AG10803 (cell line): ENCODE measurements around the gene CLIP4.

ENCODE experiments used
- DNase-seq: peaks from one replicate; pipeline ENCODE4 v3.0.0; 2010; ENCODE audit warnings: low read depth
- H3K4me3 ChIP-seq: 2 replicates; pipeline ENCODE4 v1.5.1; 2011; ENCODE audit warnings: mild to moderate bottlenecking, low read length, control low read depth
- TF ChIP-seq, protein P1 (sequence below): conservative IDR thresholded peaks from 2 replicates; pipeline ENCODE4 v1.5.1; 2011; ENCODE audit warnings: mild to moderate bottlenecking, low read length, control low read depth, inconsistent platforms

The CLIP4 gene

DNA sequence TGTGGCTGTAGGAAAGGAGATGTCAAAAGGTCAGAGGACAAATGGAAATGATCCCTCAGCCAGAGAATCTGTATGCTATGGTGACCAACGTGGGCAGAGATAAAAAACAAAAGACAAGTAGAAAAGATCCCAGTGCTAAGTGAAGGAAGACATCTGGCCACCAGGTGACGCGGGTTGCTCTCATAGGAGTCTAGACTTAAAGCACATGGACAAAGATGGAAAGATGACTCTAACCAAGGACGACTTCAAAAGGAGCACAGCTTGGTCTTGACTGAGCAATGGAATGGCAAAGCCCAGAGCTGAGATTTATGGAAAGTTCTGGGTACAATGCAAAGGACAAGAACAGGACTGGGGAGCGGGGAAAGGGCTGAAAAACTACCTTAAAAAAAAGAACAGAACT is 96.8 kb downstream of the CLIP4 start:
- DNase-seq, result peak; percentile 51
- TF ChIP-seq, protein P1, sequence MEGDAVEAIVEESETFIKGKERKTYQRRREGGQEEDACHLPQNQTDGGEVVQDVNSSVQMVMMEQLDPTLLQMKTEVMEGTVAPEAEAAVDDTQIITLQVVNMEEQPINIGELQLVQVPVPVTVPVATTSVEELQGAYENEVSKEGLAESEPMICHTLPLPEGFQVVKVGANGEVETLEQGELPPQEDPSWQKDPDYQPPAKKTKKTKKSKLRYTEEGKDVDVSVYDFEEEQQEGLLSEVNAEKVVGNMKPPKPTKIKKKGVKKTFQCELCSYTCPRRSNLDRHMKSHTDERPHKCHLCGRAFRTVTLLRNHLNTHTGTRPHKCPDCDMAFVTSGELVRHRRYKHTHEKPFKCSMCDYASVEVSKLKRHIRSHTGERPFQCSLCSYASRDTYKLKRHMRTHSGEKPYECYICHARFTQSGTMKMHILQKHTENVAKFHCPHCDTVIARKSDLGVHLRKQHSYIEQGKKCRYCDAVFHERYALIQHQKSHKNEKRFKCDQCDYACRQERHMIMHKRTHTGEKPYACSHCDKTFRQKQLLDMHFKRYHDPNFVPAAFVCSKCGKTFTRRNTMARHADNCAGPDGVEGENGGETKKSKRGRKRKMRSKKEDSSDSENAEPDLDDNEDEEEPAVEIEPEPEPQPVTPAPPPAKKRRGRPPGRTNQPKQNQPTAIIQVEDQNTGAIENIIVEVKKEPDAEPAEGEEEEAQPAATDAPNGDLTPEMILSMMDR, result peak; percentile 41
- no peak overlapping the region for H3K4me3 ChIP-seq

DNA sequence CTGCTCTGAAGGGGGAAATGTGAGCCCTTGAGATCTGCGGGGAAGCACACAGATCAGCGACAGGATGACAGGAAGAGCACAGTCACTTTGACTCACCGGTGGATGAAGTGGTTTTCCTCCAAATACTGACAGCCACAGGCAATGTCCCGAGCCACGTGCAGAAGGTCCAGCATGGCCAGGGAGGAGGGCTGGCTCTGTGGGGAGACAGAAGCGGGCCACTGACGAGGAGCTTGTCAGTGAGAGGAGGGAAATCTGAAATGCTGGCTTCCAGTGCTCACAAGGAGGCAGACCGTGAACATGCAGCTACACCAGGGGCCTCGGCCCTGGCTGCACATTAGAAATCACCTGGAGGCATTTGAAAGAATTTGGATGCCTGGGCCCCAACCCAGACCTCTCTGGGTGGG is 98.7 kb downstream of the CLIP4 start:
- no peak overlapping the region for H3K4me3 ChIP-seq
- TF ChIP-seq, protein P1, result no peak
- no peak for DNase-seq

DNA sequence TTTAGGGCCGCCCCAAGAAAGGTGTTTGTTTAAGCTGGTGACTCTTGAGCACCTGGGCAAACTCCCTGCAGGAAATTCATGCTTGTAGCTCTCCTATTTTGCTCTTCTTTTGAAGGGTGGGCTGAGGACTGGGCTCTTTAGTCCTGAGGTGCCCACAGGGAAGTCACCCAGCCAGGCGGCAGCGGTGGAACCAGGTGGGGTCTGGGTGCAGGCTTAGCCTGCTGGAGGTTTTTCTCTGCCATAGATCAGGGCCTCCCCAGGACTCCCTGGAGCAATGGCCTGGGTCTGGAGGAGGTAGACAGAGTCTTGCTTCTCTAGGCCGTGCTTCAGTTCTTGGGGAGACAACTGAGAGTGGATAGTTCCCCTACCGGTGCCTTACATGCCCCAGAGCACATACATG is 99.9 kb downstream of the CLIP4 start:
- no peak for DNase-seq
- H3K4me3 ChIP-seq, result no peak overlapping the region
- TF ChIP-seq, protein P1, result no peak

DNA sequence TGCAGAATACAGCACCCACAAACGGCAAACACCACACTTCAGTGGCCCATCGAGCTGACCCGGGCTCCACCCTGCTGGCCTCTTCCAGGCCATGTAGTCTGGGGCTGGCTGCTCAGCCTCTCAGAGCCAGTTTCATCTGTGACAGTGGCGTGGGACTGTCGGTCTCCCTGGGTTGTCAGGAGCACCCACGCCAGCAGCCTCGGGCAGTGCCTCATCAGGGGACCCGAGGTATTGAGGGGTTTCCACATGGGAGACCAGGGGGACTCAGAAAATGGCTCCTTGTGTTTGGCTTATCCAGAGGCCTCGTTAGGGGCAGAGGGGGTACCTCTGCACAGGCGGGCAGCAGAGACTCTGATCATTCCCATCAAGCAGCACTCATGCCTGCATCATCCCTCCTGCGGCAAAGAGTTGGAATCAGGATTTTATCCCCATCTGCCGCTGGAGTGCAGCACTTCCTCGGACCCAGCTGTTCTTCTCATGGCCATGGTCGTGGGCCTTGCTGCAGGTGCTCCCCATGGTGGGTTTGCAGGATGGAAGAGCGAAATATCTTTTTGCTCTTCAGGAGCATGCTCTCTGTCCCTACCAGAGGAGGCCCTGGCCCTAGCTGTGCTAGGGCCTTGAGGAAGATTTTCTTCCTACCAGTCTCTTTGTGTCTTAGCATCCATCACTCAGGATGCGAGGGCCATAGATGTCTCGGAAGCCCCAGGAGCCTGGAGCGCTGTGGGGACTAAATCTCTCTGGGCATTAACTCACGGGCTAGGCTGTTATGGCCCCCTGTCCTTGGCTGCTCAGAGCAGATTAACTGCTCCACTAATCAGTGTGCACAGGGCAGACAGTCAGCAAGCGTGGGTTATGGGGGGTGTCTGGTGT is 100.8 kb downstream of the CLIP4 start:
- no peak overlapping the region for H3K4me3 ChIP-seq
- no peak for DNase-seq
- TF ChIP-seq, protein P1, result no peak

DNA sequence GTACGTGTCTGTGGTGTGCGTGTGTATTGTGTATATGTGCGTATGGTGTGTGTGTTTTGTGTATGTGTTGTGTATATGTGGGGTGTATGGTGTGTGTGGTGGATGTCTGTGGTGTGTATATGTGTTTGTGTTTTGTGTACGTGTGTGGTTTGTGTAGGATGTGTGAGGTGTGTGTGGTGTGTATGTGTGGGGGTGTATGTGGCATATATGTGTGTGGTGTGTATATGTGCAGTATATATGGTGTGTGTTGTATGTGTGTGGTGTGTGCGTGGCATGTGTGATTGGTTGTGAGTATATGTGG is 101.3 kb downstream of the CLIP4 start:
- TF ChIP-seq, protein P1, result no peak
- H3K4me3 ChIP-seq, result no peak overlapping the region
- DNase-seq, result no peak

DNA sequence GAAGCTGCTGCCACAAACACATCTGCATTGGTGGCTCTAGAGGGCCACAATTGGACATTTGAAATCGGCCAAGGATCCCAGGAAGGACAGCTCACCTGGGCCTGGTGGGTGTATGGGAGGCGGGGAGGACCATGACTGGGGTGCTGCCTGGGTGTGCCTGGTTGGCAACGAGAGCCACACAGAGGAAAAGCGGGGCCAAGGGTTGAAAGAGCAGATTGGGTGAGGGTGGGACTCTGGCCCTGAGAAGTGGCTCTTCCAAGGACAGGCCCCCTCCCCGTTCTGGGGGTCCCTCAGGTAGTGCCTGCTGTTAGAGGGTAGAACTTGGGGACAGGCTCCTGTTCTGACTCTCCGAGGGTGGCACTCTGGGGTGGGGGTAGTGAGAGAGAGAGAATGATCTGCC is 102.9 kb downstream of the CLIP4 start:
- TF ChIP-seq, protein P1, result no peak
- DNase-seq, result no peak
- no peak overlapping the region for H3K4me3 ChIP-seq

DNA sequence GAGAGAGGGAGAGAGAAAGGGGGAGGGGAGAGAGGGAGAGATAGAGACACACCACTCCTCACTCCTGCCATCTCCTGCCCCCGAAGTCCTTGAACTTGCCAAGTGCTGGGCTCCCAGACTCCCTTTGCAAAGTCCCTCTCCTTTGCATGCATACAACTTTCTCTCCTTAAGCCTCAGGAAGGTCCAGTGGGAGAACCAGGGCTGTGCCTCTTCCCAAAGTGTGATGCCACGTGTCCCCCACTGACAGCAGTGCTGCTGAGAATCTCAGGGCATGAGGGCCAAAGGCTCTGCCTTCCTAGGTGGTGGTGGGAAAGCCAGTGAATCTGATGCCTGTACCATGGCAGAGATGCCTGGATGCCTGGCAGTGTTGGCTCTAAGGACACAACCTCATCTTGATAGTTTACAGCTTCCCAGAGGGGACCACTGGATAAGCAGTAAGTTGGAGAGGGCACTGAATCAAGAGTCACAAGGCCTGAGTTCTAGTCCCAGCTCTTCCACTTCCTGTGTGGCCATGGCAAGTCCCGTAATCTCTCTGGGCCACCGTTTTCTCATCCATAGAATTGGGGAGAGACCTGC is 103.4 kb downstream of the CLIP4 start:
- TF ChIP-seq, protein P1, result no peak
- DNase-seq, result no peak
- no peak overlapping the region for H3K4me3 ChIP-seq
